Measurements from ENCODE around the gene USP6. TPM values are rescaled to one million over a fixed set of nuclear protein-coding genes. Genes with fewer than 3 reads are reported as not detected.

The USP6 gene
- total and polyA plus RNA-seq, 2 of the 13 experiments (the other 11 are each of a cell fraction or from before 2014, with no cell fraction given): 0.04 TPM; not detected in 1

DNA sequence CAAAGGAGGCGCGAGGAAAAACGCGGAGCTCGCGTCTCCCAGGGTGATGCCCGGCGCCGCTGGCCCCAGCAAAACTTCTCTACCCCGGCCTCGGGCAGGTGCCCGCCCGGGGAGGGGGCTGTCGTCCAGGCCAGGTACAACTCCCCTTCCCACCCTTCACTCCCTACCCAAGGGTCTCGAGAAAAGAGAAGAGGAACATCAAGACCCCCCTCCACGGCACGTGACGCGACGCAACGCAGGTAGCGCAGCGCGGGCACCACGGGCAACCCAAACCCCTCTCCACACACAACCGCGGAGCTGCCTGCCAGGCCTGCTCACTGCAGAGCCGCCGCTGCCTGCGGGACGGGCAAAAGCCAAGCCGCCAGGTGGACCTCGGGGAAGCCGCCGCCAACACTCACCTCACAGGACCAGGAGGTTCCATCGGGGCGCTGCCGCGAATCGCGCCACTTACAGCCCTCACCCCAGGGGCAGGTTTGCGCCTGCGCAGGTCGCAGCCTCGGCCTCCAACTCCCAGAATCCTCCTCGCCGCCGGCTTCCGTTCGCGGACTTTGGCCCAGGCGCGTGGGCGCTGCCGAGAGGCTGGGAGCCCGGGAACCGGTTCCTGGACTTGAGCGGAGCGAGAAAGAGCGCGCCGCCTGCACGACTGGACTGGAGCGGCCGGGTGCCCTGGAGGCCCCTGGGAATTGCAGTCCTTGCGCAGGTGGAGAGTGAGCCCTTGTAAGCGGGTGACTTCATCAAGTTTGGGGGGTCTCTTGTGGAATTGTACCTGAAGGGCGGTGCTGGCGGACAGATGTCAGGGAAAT is 4.2 kb upstream of the USP6 start, which contains the start of gene ZNF232 (continued):
- TF ChIP-seq, protein P1, sequence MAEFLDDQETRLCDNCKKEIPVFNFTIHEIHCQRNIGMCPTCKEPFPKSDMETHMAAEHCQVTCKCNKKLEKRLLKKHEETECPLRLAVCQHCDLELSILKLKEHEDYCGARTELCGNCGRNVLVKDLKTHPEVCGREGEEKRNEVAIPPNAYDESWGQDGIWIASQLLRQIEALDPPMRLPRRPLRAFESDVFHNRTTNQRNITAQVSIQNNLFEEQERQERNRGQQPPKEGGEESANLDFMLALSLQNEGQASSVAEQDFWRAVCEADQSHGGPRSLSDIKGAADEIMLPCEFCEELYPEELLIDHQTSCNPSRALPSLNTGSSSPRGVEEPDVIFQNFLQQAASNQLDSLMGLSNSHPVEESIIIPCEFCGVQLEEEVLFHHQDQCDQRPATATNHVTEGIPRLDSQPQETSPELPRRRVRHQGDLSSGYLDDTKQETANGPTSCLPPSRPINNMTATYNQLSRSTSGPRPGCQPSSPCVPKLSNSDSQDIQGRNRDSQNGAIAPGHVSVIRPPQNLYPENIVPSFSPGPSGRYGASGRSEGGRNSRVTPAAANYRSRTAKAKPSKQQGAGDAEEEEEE (CRISPR knock-in tag; IDR thresholded peaks at IDR 0.05; ENCODE audit: borderline replicate concordance): peak; percentile 44; the same call in 1 of the 2 replicates
- TF ChIP-seq SRY (CRISPR knock-in tag; IDR thresholded peaks at IDR 0.05) (peak; percentile 80; the same call in 1 of the 2 replicates), ZNF607 (CRISPR knock-in tag; IDR thresholded peaks at IDR 0.05; ENCODE audit: borderline replicate concordance) (peak; percentile 83), ELF1 (CRISPR knock-in tag; IDR thresholded peaks at IDR 0.05) (peak; percentile 92), RARG (CRISPR knock-in tag; IDR thresholded peaks at IDR 0.05; ENCODE audit: low read depth) (no peak), ZNF354B (CRISPR knock-in tag; IDR thresholded peaks at IDR 0.05) (0 out of 2 replicates have a peak, but pooled peaks have one; percentile 14), HOXA9 (CRISPR knock-in tag; IDR thresholded peaks at IDR 0.05; ENCODE audit: borderline replicate concordance) (no peak), GATAD2A (CRISPR knock-in tag; IDR thresholded peaks at IDR 0.05) (peak; percentile 45; the same call in 1 of the 2 replicates), PAF1 (CRISPR knock-in tag; IDR thresholded peaks at IDR 0.05) (no peak), ZNF850 (CRISPR knock-in tag; conservative IDR thresholded peaks at IDR 0.05) (no peak), ZNF720 (CRISPR knock-in tag; IDR thresholded peaks at IDR 0.05) (no peak), ZNF550 (CRISPR knock-in tag; IDR thresholded peaks at IDR 0.05; ENCODE audit: borderline replicate concordance) (peak; percentile 60; the same call in 1 of the 2 replicates), GLI4 (CRISPR knock-in tag; IDR thresholded peaks at IDR 0.05; ENCODE audit: borderline replicate concordance) (no peak)
- TF ChIP-seq, protein P2, sequence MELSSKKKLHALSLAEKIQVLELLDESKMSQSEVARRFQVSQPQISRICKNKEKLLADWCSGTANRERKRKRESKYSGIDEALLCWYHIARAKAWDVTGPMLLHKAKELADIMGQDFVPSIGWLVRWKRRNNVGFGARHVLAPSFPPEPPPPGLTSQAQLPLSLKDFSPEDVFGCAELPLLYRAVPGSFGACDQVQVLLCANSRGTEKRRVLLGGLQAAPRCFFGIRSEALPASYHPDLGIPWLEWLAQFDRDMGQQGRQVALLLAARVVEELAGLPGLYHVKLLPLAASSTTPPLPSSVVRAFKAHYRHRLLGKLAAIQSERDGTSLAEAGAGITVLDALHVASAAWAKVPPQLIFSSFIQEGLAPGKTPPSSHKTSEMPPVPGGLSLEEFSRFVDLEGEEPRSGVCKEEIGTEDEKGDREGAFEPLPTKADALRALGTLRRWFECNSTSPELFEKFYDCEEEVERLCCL (CRISPR knock-in tag; IDR thresholded peaks at IDR 0.05; ENCODE audit: borderline replicate concordance): no peak
- TF ChIP-seq, protein P3, sequence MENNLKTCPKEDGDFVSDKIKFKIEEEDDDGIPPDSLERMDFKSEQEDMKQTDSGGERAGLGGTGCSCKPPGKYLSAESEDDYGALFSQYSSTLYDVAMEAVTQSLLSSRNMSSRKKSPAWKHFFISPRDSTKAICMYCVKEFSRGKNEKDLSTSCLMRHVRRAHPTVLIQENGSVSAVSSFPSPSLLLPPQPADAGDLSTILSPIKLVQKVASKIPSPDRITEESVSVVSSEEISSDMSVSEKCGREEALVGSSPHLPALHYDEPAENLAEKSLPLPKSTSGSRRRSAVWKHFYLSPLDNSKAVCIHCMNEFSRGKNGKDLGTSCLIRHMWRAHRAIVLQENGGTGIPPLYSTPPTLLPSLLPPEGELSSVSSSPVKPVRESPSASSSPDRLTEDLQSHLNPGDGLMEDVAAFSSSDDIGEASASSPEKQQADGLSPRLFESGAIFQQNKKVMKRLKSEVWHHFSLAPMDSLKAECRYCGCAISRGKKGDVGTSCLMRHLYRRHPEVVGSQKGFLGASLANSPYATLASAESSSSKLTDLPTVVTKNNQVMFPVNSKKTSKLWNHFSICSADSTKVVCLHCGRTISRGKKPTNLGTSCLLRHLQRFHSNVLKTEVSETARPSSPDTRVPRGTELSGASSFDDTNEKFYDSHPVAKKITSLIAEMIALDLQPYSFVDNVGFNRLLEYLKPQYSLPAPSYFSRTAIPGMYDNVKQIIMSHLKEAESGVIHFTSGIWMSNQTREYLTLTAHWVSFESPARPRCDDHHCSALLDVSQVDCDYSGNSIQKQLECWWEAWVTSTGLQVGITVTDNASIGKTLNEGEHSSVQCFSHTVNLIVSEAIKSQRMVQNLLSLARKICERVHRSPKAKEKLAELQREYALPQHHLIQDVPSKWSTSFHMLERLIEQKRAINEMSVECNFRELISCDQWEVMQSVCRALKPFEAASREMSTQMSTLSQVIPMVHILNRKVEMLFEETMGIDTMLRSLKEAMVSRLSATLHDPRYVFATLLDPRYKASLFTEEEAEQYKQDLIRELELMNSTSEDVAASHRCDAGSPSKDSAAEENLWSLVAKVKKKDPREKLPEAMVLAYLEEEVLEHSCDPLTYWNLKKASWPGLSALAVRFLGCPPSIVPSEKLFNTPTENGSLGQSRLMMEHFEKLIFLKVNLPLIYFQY (CRISPR knock-in tag; IDR thresholded peaks at IDR 0.05; ENCODE audit: borderline replicate concordance): peak; percentile 71; the same call in 1 of the 2 replicates
- TF ChIP-seq, protein P4, sequence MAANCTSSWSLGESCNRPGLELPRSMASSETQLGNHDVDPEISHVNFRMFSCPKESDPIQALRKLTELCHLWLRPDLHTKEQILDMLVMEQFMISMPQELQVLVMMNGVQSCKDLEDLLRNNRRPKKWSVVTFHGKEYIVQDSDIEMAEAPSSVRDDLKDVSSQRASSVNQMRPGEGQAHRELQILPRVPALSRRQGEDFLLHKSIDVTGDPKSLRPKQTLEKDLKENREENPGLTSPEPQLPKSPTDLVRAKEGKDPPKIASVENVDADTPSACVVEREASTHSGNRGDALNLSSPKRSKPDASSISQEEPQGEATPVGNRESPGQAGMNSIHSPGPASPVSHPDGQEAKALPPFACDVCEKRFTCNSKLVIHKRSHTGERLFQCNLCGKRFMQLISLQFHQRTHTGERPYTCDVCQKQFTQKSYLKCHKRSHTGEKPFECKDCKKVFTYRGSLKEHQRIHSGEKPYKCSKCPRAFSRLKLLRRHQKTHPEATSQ (CRISPR knock-in tag; IDR thresholded peaks at IDR 0.05; ENCODE audit: borderline replicate concordance): no peak; the same call in 1 of the 2 replicates
- TF ChIP-seq, protein P5, sequence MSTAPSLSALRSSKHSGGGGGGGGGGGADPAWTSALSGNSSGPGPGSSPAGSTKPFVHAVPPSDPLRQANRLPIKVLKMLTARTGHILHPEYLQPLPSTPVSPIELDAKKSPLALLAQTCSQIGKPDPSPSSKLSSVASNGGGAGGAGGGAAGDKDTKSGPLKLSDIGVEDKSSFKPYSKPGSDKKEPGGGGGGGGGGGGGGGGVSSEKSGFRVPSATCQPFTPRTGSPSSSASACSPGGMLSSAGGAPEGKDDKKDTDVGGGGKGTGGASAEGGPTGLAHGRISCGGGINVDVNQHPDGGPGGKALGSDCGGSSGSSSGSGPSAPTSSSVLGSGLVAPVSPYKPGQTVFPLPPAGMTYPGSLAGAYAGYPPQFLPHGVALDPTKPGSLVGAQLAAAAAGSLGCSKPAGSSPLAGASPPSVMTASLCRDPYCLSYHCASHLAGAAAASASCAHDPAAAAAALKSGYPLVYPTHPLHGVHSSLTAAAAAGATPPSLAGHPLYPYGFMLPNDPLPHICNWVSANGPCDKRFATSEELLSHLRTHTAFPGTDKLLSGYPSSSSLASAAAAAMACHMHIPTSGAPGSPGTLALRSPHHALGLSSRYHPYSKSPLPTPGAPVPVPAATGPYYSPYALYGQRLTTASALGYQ (CRISPR knock-in tag; IDR thresholded peaks at IDR 0.05): peak; percentile 72; the same call in 1 of the 2 replicates

Data from HepG2 (cell line).